Mucosa of gallbladder (tissue), 1 donor: ENCODE results near the gene ZNF638. TPM values are rescaled to one million over a fixed set of nuclear protein-coding genes. Genes with fewer than 3 reads are reported as not detected.
"Not testable (repeated sequence)": the region's sequence is repeated elsewhere in the genome, so short reads cannot be mapped to it uniquely, and the experiment has no call there.

Experiments
- DNase-seq: peaks from one replicate; pipeline ENCODE4 v3.0.0-alpha.2; 2020; ENCODE audit warnings: low spot score
- total RNA-seq: library from RNA; stranded (reverse); gene quantifications from one replicate; pipeline ENCODE4 v1.2.1, GENCODE V29; 2021
- donor health status: DM: no; HTN: no; CAD: no.

The ZNF638 gene
- total RNA-seq, 1 donor from 2014 or later, result 102 TPM

DNA sequence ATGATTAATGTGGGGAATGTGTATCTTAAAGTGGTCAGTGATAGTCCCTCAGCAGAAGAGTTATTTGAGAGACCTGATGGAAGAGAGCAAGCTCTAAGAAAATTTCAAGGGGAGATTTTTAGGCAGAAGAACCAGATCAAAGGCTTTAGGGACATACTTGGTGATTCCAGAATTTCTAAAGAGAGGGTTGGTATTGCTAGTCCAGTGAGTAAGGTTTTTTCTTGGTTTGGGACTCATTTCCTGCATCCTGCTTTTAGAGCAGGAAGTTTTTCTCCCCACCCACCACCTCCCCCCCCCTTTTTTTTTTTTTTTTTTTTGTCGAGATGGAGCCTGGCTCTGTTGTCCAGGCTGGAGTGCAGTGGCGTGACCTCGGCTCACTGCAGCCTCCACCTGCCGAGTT is 79.1 kb downstream of the ZNF638 start:
- no peak for DNase-seq

DNA sequence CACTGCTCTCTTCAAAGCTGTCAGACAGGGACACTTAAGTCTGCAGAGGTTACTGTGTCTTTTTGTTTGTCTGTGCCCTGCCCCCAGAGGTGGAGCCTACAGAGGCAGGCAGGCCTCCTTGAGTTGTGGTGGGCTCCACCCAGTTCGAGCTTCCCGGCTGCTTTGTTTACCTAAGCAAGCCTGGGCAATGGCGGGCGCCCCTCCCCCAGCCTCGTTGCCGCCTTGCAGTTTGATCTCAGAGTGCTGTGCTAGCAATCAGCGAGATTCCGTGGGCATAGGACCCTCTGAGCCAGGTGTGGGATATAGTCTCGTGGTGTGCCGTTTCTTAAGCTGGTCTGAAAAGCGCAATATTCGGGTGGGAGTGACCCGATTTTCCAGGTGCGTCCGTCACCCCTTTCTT is 85.3 kb downstream of the ZNF638 start:
- DNase-seq, result not testable (repeated sequence)

DNA sequence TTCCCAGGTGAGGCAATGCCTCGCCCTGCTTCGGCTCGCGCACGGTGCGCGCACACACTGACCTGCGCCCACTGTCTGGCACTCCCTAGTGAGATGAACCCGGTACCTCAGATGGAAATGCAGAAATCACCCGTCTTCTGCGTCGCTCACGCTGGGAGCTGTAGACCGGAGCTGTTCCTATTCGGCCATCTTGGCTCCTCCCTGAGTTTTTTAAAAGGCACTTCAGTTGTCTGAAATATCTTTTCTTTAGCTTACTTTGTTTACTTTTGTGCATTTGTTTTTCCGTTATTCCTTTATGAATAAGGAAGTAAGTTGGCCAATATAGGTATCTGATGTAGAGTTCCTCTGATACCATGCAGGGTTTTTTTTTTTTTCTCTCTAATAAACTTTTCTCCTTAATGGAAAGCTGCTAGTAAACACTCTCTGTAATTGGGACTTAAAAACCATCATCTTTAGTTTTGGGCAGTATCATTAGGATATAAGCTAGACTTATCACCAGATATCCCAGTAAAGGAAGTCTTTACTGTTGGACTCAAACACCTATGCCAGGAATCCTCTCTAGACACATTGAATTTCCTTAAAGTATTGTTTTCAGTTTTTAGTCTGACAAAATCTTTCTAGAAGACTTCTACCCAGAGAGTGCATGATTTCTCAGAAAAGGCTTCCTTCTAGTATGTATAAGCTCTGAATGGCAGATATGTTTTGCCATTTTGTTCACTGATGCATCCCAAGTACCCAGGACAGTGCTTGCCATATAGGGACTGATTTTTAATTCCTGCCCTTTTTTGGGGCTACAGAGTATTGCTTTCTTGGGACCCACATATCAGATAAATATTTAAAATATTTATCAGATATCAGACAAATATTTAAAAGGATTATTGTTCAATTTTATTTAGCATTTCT is 86.0 kb downstream of the ZNF638 start:
- no peak for DNase-seq

DNA sequence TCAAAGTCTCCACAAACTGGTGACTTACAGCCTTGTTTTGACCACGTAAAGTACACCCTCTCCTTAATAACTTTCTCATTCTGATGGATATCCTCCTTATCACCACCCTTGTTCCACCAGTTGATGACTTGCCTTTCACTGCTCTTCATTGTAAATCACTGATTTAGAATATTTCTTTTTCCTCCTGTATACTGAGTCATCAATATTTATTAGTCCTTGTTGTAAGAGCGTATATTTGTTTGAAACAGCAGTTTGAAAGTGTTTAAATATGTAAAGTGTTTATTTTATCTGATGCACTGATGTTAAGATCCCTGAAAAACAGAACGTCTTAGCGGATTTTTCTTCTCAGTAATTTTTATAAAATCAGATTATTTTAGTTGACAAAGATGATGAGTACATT is 87.6 kb downstream of the ZNF638 start:
- no peak for DNase-seq

DNA sequence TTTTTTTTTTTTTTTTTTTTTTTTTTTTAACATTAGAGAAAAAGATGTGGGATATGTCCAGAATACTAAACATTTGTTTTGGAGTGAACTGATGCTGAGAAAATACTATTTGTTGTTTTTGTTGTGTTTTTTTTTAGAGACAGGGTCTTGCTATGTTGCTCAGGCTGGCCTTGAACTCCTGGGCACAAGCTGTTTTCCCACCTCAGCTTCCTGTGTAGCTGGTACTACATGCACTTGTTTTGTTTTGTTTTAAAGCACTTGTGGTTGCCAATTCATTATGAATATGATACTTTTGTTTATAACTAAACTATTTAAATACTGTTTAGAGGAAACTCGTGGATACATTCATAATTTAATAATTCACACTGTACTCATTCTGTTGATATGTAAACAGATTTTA is 88.4 kb downstream of the ZNF638 start:
- DNase-seq, result no peak

DNA sequence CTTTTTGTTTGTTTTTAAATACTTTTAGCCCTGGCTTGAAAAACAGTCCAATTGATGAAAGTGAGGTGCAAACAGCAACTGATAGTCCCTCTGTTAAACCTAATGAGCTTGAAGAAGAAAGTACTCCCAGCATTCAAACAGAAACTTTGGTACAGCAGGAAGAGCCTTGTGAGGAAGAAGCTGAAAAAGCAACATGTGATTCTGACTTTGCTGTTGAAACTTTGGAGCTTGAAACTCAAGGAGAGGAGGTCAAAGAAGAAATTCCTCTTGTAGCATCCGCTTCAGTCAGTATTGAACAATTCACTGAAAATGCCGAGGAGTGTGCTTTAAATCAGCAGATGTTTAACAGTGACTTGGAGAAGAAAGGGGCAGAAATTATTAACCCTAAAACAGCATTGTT is 91.2 kb downstream of the ZNF638 start:
- no peak for DNase-seq

GRCh38 chr2:71423817-71424420 is 92.3 kb downstream of the ZNF638 start:
- DNase-seq, result no peak

- DNase-seq, result no peak
Measured at GRCh38 chr2:71426721-71427120, 95.1 kb downstream of the ZNF638 start.

DNA sequence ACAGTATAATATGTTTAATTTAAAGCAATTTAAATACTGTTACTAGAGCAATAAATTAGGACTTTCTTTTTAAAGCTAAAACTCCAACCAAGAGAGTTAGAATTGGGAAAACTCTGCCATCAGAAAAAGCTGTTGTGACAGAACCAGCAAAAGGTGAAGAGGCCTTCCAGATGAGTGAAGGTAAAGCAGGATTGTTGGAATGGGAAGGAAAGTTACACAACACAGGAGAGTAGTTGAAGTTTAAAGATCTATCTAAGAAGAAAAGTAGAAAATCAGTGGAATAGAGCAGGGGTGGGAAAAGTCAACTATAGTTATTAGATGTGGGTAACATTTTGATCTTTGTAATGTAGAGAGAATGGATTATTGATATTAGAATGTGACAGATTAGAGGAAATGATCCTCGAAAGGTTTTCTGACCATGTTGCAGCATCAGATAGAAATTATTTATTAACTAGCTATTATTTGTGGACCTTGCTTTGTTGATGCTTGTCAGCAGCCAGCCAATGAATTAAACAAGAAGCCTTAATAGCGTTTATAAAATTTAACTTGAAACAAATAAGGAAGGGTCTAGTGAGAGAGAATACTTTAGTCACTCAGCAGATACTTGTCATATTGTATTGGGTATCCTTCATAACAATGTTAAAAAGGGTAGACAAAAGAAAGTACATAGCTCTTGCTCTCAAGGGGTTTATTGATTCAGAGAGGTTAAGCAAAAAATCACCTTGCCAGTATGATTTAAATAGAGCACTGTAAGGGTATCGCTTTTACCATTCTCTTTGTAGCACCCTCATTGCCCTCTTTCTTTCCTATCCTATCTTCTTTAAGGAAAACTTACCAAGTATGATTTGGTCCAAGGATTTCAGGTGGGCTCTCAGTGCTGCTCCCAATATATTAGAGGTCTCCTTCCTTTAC is 97.1 kb downstream of the ZNF638 start:
- no peak for DNase-seq

GRCh38 chr2:71445142-71445541 is 113.6 kb downstream of the ZNF638 start:
- not testable (repeated sequence) for DNase-seq

GRCh38 chr2:71446505-71446904 is 114.9 kb downstream of the ZNF638 start:
- DNase-seq, result no peak

- DNase-seq, result no peak
Measured at GRCh38 chr2:71449343-71449742, 117.8 kb downstream of the ZNF638 start.

DNA sequence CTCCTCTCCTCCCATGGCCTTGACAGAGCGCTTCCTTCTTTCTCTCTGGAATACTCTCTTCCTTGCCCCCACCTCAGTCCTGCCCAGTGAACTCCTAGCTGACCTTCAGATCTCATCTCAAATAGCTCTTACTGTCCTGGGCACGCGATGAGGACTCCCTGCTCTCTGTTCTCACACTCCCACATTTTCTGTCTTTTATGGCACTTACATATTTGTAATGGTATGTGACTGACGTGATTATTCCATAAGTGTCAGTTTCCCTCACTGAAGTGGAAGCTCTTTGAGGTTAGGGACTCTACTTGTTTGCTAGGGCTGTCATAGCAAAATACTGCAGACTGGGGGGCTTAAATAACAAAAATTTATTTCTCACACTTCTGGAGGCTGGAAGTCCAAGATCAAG is 120.1 kb downstream of the ZNF638 start:
- DNase-seq, result no peak

- DNase-seq, result no peak
Measured at GRCh38 chr2:71452565-71452964, 121.0 kb downstream of the ZNF638 start.

- DNase-seq, result no peak
Measured at GRCh38 chr2:71453404-71454220, 122.0 kb downstream of the ZNF638 start, which contains the start of gene DYSF. Gene DYSF (plus strand): TSS chr2:71453561.

DNA sequence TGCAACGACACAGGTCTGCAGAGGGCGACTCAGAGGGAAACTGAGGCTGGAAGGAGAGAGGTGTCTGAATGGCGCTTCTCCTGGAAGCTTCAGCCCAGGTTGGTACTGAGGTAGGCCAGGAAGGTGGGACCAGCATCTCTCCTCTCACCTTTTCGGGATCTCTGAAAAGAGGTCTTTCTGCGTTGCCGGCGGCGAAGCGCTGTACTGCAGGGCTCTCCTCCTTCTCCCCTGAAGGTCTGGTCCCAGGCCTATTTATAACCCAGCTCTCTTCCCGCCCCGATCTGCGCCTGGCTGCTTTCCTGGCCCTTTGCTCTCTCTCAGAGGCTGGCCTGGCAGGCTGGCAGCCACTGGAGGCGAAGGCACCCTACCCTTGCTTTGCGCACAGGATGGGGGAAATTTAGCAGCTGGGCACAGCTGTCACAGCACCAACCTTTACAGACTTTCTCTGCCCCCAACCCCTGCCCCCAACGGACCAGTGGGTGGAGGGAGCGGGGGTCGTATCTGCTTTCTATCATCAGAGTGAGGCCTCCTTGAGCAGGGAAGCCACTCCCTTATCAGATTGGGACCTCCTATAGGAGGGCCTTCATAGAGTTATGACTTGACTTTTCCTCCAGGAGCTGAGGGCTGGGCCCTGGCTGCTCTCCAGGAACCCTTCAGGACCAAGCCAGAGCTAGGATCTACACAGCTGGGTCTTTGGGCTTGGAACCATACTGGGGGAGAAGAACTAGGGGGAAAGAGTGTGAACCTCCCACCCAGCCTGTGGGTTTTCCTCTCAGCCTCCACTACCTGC is 122.8 kb downstream of the ZNF638 start:
- DNase-seq, result no peak

DNA sequence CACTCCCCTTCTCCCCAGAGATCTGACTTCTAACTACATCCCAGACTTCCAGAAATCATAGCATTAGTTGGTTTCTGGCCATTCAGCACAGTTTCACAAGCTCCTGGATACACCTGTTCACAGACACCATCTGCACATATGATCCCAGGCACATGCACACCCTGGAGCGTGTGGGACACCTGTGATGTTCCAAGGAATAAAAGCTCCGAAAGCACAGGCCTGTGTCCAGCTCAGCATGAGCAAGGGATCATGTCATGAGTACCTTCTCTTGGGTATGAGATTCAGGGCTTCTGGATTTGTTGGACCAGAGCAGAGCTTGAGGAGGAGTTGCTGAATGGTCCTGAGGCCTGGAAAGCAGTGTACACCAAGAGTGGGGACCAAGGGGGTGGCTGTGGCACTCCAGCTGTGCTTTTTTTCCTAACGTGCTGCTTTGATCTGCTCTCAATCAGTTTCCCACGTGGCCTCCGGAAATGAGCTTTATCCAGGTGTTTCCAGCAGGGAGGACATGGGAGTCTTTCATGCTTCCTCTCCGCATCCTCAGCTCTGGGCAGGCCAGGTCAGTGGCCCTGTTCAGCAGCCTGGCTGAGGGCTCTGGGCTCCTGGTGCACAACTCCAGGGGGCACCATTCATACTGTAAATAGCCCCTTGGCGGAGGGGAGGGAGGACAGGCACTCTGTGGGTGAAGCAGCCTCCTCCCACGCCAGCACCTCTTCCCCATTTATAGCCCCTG is 123.6 kb downstream of the ZNF638 start:
- DNase-seq, result no peak

- peak; percentile 9 for DNase-seq
Measured at GRCh38 chr2:71455741-71456569, 124.4 kb downstream of the ZNF638 start.

DNA sequence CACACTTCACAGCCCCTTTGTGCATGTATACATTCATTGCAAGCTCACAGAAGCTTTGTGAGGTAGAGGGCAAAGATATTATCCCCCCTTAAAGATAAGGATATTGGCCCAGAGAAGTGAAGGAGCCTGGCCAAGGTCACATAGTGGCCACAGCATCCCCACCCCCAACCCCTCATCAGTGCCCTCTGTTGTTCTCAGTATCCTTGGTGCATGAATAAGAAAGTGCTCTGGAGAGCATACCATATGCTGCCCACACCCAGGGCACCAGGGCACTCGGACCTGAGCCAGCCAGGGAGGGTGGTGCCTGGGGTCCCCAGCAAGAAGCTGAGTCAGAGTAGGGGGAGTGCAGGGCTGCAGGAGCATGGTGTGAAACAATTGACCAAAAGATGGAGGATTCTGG is 125.0 kb downstream of the ZNF638 start:
- DNase-seq, result no peak
